WERI-Rb-1 (cell line): ENCODE measurements around the gene TGIF2.

Experiments used
- DNase-seq: peaks from one replicate; pipeline ENCODE4 v3.0.0-alpha.2; 2020
- H3K27ac ChIP-seq: fragments of 250-450 bp; sonication (Bioruptor Pico); 2 replicates; pipeline ENCODE4 v1.5.1; 2020; ENCODE audit warnings: mild to moderate bottlenecking, moderate library complexity
- H3K27me3 ChIP-seq: fragments of 250-450 bp; sonication (Bioruptor Pico); 2 replicates; pipeline ENCODE4 v1.5.1; 2021; ENCODE audit warnings: mild to moderate bottlenecking, low read depth, moderate library complexity; ENCODE audit not compliant: insufficient read depth, severe bottlenecking
- H3K36me3 ChIP-seq: fragments of 250-450 bp; sonication (Bioruptor Pico); 2 replicates; pipeline ENCODE4 v1.5.1; 2020; ENCODE audit warnings: mild to moderate bottlenecking, moderate library complexity
- H3K4me3 ChIP-seq: 2 replicates; pipeline ENCODE4 v1.5.1; 2011; ENCODE audit warnings: low read depth, mild to moderate bottlenecking, control low read depth, low read length
- H3K9me3 ChIP-seq: fragments of 250-450 bp; sonication (Bioruptor Pico); 2 replicates; pipeline ENCODE4 v1.5.1; 2021; ENCODE audit warnings: mild to moderate bottlenecking, moderate library complexity; ENCODE audit not compliant: severe bottlenecking
- TF ChIP-seq, protein P1 (sequence below): IDR thresholded peaks from 2 replicates; pipeline ENCODE4 v1.5.1; 2011; ENCODE audit warnings: low read depth, mild to moderate bottlenecking, control low read depth, inconsistent platforms, low read length

TGIF2 gene

DNA sequence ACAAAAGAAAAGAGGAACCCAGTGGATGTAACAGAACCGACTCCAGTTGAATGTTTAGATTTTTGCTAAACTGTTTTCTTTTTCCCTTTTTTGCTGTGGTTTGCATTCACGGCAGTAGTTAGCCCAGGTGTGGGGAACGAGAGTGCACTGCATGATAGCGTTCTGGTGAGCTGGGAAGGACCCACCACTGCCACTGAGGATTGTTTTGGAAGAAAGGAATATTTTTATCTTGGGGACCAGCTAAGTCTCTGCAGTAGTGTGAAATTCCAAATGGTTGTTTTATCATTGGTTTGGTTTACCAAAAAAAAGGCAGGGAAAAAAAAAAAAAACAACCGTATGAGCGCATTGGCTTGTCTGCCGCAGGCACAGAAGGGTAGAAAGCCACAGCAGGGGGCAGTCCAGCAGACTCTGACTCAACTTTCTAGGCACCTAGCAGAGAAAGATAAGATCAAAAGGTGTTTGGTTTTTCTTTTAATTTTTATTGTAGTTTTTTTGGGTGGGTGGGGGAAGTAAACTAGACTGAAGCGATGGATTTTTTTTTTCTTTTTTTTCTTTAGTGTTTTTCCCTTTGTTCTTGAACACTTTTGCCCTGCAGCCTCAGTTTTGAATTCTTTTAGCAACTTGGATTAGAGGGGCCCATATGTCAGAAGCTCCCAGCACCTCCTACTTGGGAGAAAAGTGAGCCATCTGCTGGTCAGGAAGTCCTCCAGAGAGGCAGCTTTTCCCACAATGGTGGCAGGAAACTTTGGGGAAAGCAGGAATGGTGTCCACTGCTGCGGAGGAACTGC is 18.7 kb downstream of the TGIF2 start:
- H3K27me3 ChIP-seq, result no peaks in the 10 kb centered on the region
- H3K27ac ChIP-seq, result peak overlapping the region; percentile 42
- H3K36me3 ChIP-seq, result peaks cover 38% of the 10 kb centered on the region
- no peaks in the 10 kb centered on the region for H3K9me3 ChIP-seq
- no peak overlapping the region for H3K4me3 ChIP-seq
- peak; percentile 58 for DNase-seq
- TF ChIP-seq, protein P1, sequence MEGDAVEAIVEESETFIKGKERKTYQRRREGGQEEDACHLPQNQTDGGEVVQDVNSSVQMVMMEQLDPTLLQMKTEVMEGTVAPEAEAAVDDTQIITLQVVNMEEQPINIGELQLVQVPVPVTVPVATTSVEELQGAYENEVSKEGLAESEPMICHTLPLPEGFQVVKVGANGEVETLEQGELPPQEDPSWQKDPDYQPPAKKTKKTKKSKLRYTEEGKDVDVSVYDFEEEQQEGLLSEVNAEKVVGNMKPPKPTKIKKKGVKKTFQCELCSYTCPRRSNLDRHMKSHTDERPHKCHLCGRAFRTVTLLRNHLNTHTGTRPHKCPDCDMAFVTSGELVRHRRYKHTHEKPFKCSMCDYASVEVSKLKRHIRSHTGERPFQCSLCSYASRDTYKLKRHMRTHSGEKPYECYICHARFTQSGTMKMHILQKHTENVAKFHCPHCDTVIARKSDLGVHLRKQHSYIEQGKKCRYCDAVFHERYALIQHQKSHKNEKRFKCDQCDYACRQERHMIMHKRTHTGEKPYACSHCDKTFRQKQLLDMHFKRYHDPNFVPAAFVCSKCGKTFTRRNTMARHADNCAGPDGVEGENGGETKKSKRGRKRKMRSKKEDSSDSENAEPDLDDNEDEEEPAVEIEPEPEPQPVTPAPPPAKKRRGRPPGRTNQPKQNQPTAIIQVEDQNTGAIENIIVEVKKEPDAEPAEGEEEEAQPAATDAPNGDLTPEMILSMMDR, result peak; percentile 66

DNA sequence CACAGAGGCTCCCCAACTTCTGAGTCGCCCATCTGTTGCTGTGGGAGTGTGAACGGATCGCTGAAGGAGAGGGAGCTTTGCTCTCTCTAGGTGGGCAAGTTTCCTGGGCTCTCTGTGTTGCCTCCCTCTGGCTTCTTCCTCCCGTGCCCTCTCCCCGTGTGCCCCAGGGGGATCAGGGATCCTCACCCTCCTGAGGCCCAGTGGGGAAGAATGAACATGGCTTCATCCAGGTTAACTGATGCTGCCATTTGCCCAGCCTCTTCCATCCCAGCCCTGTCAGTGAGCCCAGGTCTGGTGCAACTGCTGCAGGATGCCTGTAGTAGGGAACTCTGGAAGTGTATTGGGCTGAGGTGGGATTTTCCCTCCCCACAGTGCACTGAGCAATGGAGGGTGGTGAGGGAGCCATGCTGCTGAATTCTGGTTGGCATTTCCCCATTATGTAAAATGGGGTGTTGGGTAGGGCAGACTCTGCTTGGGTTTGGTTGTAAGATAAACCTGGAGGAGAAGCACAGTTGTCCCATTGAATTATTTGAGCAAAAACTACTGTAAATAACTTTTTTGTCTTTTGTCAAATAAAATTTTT is 20.0 kb downstream of the TGIF2 start:
- no peak for DNase-seq
- TF ChIP-seq, protein P1, result no peak
- H3K27me3 ChIP-seq, result no peaks in the 10 kb centered on the region
- H3K27ac ChIP-seq, result no peak overlapping the region
- H3K4me3 ChIP-seq, result no peak overlapping the region
- peaks cover 38% of the 10 kb centered on the region for H3K36me3 ChIP-seq
- no peaks in the 10 kb centered on the region for H3K9me3 ChIP-seq

DNA sequence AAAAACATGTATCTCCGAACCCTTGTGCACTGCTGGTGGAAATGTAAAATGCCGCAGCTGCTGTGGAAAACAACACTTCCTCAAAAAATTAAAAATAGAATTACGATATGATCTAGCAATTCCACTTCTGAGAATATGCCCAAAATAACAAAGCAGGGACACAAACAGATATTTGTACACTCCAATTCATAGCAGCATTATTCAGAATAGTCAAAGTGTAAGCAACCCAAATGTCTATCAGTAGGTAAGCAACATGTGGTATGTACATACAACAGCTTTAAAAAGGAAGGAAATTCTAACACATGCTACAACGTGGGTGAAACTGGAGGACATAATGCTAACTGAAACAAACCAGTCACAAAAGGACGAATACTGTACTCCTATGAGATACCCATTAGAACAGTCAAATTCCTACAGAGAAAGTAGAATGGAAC is 26.5 kb downstream of the TGIF2 start:
- Histone ChIP-seq H3K27me3 (no peaks in the 10 kb centered on the region), H3K27ac (no peak overlapping the region), H3K9me3 (no peaks in the 10 kb centered on the region), H3K36me3 (no peaks in the 10 kb centered on the region), H3K4me3 (no peak overlapping the region)
- TF ChIP-seq, protein P1, result no peak
- DNase-seq, result no peak

DNA sequence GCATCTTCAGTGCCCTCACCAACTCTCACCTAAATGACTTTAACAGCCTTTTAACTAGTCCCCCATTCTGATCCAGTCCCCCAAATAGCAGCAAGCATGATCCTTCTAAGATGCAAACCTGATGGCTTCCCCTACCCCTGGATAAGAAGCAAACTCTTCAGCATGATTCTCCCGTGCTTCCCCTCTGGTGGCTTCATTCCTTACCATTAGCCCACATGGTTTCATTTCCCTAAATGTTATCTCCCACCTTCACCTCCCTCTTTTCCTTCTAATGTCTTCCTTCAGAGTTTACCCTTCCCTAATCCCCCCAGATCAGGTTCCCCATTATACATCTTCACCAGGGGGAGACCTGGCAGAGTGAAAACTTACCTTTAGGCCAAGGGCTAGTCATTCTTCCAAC is 28.1 kb downstream of the TGIF2 start:
- no peak overlapping the region for H3K27ac ChIP-seq

DNA sequence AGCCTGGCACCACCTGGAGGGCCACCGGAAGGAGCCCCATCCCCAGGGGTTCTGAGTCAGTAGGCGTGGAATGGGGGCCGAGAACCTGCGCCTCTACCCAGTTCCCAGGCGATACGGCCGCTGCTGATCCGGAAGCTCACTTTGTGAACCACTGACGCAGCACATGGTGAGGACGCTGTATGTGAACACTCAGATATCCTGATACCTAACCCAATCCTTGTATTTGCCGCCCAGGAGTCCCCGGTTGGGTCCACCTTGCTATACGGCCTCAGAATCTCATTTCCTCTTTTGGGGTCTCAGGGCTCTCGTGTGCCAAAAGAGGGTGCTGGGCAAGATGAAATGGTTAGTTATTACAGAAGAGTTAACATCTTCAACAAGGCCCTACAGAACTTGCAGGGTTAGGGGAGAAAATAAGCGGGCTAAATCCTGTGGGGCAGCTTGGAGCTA is 31.6 kb downstream of the TGIF2 start:
- H3K9me3 ChIP-seq, result no peaks in the 10 kb centered on the region
- H3K27me3 ChIP-seq, result no peaks in the 10 kb centered on the region
- no peak for DNase-seq
- peak overlapping the region; percentile 22 for H3K4me3 ChIP-seq
- peak overlapping the region; percentile 58 for H3K27ac ChIP-seq
- TF ChIP-seq, protein P1, result no peak
- peaks cover 25% of the 10 kb centered on the region for H3K36me3 ChIP-seq

More for the DNA sequence above, 28.1 kb downstream of the TGIF2 start:
- no peak overlapping the region for H3K4me3 ChIP-seq
- no peaks in the 10 kb centered on the region for H3K9me3 ChIP-seq
- H3K27me3 ChIP-seq, result no peaks in the 10 kb centered on the region
- TF ChIP-seq, protein P1, result no peak
- no peak for DNase-seq
- H3K36me3 ChIP-seq, result no peaks in the 10 kb centered on the region
